Mammary epithelial cell (primary cell): ENCODE measurements around the gene EMCN.

ENCODE experiments used
- EZH2 ChIP-seq: IDR thresholded peaks from 2 replicates; pipeline ENCODE4 v1.6.1; 2012; ENCODE audit warnings: low read length, inconsistent platforms, borderline replicate concordance
- TF ChIP-seq, protein P1 (sequence below), 2 donors: IDR thresholded peaks in 1 of 2; conservative IDR thresholded peaks in 1 of 2; 2 replicates each; pipeline ENCODE4 v1.5.1; 2011 to 2012; ENCODE audit warnings: inconsistent platforms in 2 of 2, low read length in 2 of 2, mild to moderate bottlenecking in 2 of 2, control low read depth in 1 of 2, low read depth in 1 of 2; ENCODE audit not compliant: insufficient read depth in 1 of 2; ENCODE audit errors: extremely low read depth in 1 of 2

- TF ChIP-seq, protein P1, sequence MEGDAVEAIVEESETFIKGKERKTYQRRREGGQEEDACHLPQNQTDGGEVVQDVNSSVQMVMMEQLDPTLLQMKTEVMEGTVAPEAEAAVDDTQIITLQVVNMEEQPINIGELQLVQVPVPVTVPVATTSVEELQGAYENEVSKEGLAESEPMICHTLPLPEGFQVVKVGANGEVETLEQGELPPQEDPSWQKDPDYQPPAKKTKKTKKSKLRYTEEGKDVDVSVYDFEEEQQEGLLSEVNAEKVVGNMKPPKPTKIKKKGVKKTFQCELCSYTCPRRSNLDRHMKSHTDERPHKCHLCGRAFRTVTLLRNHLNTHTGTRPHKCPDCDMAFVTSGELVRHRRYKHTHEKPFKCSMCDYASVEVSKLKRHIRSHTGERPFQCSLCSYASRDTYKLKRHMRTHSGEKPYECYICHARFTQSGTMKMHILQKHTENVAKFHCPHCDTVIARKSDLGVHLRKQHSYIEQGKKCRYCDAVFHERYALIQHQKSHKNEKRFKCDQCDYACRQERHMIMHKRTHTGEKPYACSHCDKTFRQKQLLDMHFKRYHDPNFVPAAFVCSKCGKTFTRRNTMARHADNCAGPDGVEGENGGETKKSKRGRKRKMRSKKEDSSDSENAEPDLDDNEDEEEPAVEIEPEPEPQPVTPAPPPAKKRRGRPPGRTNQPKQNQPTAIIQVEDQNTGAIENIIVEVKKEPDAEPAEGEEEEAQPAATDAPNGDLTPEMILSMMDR (conservative IDR thresholded peaks at IDR 0.05 in 1 of 2, IDR thresholded peaks at IDR 0.05 in 1 of 2; ENCODE audit: extremely low read depth in 1 of 2, insufficient read depth in 1 of 2, low read depth in 1 of 2, low read length in 2 of 2) = no peak
- no peak for TF ChIP-seq EZH2
Measured at GRCh38 chr4:100548200-100548560, 30.4 kb upstream of the EMCN start.
